BE2C (cell line): ENCODE measurements around the gene TFEB. TPM values are rescaled to one million over a fixed set of nuclear protein-coding genes. Genes with fewer than 3 reads are reported as not detected.
A peak's percentile ranks its signal among the peaks of the same experiment; 100 is the strongest.

Experiments
- DNase-seq: peaks from one replicate; pipeline ENCODE4 v3.0.0-alpha.2; 2020
- H3K27me3 ChIP-seq: fragments of 250-450 bp; sonication (Bioruptor Pico); 2 replicates; pipeline ENCODE4 v1.5.1; 2020; ENCODE audit warnings: mild to moderate bottlenecking
- H3K36me3 ChIP-seq: fragments of 250-450 bp; sonication (Bioruptor Pico); 2 replicates; pipeline ENCODE4 v1.5.1; 2020; ENCODE audit warnings: mild to moderate bottlenecking
- H3K4me1 ChIP-seq: fragments of 250-450 bp; sonication (Bioruptor Pico); 2 replicates; pipeline ENCODE4 v1.5.1; 2020
- H3K4me3 ChIP-seq: 2 replicates; pipeline ENCODE4 v1.5.1; 2011; ENCODE audit warnings: low read depth, low read length
- H3K9me3 ChIP-seq: fragments of 250-450 bp; sonication (Bioruptor Pico); 2 replicates; pipeline ENCODE4 v1.5.1; 2020
- polyA plus RNA-seq: library from polyadenylated mRNA; unstranded; fragments of >200 nt; gene quantifications from one replicate; pipeline ENCODE4 v1.2.1, GENCODE V29; 2012; ENCODE audit warnings: low read depth, missing spikeins; ENCODE audit not compliant: insufficient read length, insufficient read depth
- TF ChIP-seq, protein P1 (sequence below): IDR thresholded peaks from 2 replicates; pipeline ENCODE4 v1.5.1; 2012; ENCODE audit warnings: mild to moderate bottlenecking, low read depth, low read length

Gene TFEB
- polyA plus RNA-seq, result 41.5 TPM

DNA sequence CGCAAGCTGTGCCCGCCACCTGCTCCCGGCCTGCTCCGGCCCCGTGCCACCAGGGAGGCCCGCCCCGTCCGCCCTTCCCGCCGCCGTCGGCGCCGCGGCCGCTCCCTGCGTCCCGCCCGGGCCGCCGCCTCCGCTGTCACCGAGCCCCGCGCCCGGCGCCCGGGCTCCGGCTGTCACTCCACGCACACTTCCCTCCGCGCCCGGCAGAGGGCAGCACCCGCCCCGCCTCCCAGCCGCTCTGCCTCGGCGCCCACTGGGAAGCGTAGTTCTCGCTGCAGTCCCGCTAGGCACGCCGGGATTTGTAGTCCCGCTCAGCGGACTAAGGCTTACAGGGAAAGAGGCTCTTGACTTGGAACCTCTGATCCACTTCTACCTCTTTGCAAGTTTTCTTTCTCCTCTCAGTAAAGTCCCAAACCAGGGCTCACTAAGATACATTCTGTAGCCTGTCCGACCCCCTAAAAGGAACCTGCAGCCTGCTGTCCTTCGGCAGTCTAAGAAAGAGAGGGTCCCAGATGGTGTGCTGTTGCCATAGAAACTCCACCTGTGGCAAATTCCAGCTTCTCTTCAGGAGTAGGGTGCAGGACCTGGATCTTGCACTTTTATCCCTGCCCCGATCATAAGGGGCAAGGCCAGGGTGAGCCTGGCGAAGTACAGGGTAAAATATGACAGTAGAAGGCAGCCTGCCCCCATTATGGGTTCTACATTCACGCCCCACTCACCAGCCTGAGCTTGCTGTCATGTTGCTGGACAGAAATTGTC lies at the start of gene TFEB:
TFEB (minus strand) TSS at position 182 of the 759 bp plus-strand sequence. CDS start 44,395 bp downstream, outside the sequence.
- peaks cover 16% of the 10 kb centered on the region for H3K4me1 ChIP-seq
- H3K9me3 ChIP-seq, result no peaks in the 10 kb centered on the region
- no peaks in the 10 kb centered on the region for H3K36me3 ChIP-seq
- no peaks in the 10 kb centered on the region for H3K27me3 ChIP-seq
- peak; percentile 93 for DNase-seq
- H3K4me3 ChIP-seq, result peak within 1 kb of the TSS; percentile 70
- TF ChIP-seq, protein P1, sequence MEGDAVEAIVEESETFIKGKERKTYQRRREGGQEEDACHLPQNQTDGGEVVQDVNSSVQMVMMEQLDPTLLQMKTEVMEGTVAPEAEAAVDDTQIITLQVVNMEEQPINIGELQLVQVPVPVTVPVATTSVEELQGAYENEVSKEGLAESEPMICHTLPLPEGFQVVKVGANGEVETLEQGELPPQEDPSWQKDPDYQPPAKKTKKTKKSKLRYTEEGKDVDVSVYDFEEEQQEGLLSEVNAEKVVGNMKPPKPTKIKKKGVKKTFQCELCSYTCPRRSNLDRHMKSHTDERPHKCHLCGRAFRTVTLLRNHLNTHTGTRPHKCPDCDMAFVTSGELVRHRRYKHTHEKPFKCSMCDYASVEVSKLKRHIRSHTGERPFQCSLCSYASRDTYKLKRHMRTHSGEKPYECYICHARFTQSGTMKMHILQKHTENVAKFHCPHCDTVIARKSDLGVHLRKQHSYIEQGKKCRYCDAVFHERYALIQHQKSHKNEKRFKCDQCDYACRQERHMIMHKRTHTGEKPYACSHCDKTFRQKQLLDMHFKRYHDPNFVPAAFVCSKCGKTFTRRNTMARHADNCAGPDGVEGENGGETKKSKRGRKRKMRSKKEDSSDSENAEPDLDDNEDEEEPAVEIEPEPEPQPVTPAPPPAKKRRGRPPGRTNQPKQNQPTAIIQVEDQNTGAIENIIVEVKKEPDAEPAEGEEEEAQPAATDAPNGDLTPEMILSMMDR, result peak; percentile 73

DNA sequence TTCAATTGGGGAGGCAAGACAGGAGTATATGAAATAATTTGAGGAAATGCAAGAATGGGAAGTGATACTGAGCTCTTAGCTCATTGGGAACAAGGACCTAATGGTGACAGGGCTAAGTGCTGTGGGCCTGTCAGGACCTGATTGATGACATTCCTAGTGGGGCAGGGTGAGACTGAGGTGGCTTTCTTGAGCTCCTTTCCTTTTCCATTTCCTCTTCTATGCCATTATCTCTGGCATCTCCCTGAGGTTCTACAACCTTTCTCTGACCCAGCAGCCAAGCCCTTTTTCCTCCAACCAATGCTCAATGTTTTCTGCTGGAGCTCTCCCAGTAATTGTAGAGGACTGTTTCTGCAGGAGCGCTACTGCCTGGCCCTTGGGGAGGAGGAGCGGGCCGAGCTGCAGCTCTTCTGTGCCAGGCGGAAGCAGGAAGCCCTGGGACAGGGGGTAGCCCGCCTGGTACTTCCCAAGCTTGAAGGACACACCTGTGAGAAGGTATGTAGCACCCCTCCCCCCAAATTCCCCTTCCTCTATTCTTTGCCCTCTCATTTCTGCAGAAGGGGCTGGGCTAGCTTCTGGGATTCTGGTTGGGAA lies 49.3 kb upstream of the TFEB start:
- Histone ChIP-seq H3K36me3 (peaks cover 9% of the 10 kb centered on the region), H3K4me3 (no peak overlapping the region), H3K27me3 (no peaks in the 10 kb centered on the region), H3K4me1 (no peaks in the 10 kb centered on the region), H3K9me3 (no peaks in the 10 kb centered on the region)
- no peak for DNase-seq
- TF ChIP-seq, protein P1, result no peak

- H3K4me3 ChIP-seq, result no peak overlapping the region
- TF ChIP-seq, protein P1, result no peak
- no peaks in the 10 kb centered on the region for H3K36me3 ChIP-seq
- no peaks in the 10 kb centered on the region for H3K4me1 ChIP-seq
- H3K9me3 ChIP-seq, result no peaks in the 10 kb centered on the region
- no peak for DNase-seq
- H3K27me3 ChIP-seq, result no peaks in the 10 kb centered on the region
Measured at GRCh38 chr6:41783106-41783780, 47.8 kb upstream of the TFEB start.

- H3K4me3 ChIP-seq, result peak overlapping the region; percentile 67
- no peaks in the 10 kb centered on the region for H3K9me3 ChIP-seq
- DNase-seq, result no peak
- no peaks in the 10 kb centered on the region for H3K36me3 ChIP-seq
- TF ChIP-seq, protein P1, result no peak
- no peaks in the 10 kb centered on the region for H3K4me1 ChIP-seq
- no peaks in the 10 kb centered on the region for H3K27me3 ChIP-seq
Measured at GRCh38 chr6:41781366-41781730, 45.9 kb upstream of the TFEB start.

- Histone ChIP-seq H3K27me3 (no peaks in the 10 kb centered on the region), H3K4me1 (no peaks in the 10 kb centered on the region), H3K9me3 (no peaks in the 10 kb centered on the region), H3K36me3 (no peaks in the 10 kb centered on the region), H3K4me3 (peak within 1 kb of the TSS; percentile 70)
- no peak for DNase-seq
- TF ChIP-seq, protein P1, result no peak
Measured at GRCh38 chr6:41780551-41781365, 45.4 kb upstream of the TFEB start, which contains the start of gene PRICKLE4. PRICKLE4 (plus strand) TSS chr6:41780782; CDS start chr6:41783474, 2,692 bp downstream.
